Prostate gland (tissue), 2 donors: ENCODE results near the gene HOXA5. TPM values are rescaled to one million over a fixed set of nuclear protein-coding genes. Genes with fewer than 3 reads are reported as not detected.

Source experiments
- DNase-seq: peaks from one replicate; pipeline ENCODE4 v3.0.0-alpha.2; 2019; ENCODE audit warnings: low spot score
- H3K27ac ChIP-seq, 2 donors: fragments of 200-600 bp; sonication (generic); 2 replicates each; pipeline ENCODE4 v1.5.1; 2017 to 2019
- H3K27me3 ChIP-seq: fragments of 200-600 bp; sonication (generic); replicated peaks from 2 replicates; pipeline ENCODE4 v1.5.1; 2019; ENCODE audit not compliant: insufficient read depth
- H3K36me3 ChIP-seq, 2 donors: fragments of 200-600 bp; sonication (generic); 1 replicate in 1 of 2; 2 replicates in 1 of 2; pipeline versions ENCODE4 v1.5.1 to v1.8.1; 2017 to 2019
- H3K4me1 ChIP-seq: fragments of 200-600 bp; sonication (generic); replicated peaks from 2 replicates; pipeline ENCODE4 v1.5.1; 2019
- H3K4me3 ChIP-seq, 2 donors: fragments of 200-600 bp; sonication (generic); 2 replicates each; pipeline ENCODE4 v1.5.1; 2017 to 2019
- H3K9me3 ChIP-seq: fragments of 200-600 bp; sonication (generic); 2 replicates; pipeline ENCODE4 v1.5.1; 2017
- CTCF ChIP-seq, 4 experiments: fragments of 200-600 bp in 2 of 4; fragments of 450-650 bp in 2 of 4; sonication (generic) in 2 of 4; IDR thresholded peaks; 1 replicate in 3 of 4; 2 replicates in 1 of 4; pipeline ENCODE4 v1.5.1; 2016 to 2019; ENCODE audit warnings: antibody characterized with exemption in 4 of 4, mild to moderate bottlenecking in 2 of 4, moderate library complexity in 2 of 4
- POLR2A ChIP-seq: fragments of 450-650 bp; IDR thresholded peaks from one replicate; pipeline ENCODE4 v1.6.1; 2016; ENCODE audit warnings: antibody characterized with exemption, mild to moderate bottlenecking
- POLR2AphosphoS5 ChIP-seq: sonication (generic); formaldehyde crosslinking; IDR thresholded peaks from one replicate; pipeline ENCODE4 v1.6.1; 2017; ENCODE audit warnings: antibody characterized with exemption
- WGBS: methylation state at CpG from one replicate; pipeline ENCODE4 v1.1.5; 2018; 5-methylcytosine and 5-hydroxymethylcytosine counted together
- intact Hi-C: fragments of 100-400 bp; cut with DNase I; formaldehyde crosslinking; loops from one replicate; pipeline ENCODE4 v1.14.2; 2022
- total RNA-seq, 2 donors: library from RNA; depleted of rRNA; stranded (reverse); fragments of >200 nt; gene quantifications; one replicate each; pipeline ENCODE4 v1.1.0, GENCODE V29; 2016

Gene HOXA5
- total RNA-seq, 2 donors from 2014 or later: 3.7 to 12.9 TPM

GRCh38 chr7:27180431-27181420 is 37.2 kb upstream of the HOXA5 start:
- TF ChIP-seq CTCF (IDR thresholded peaks at IDR 0.05) (no peak), POLR2AphosphoS5 (no peak)
- H3K4me3 ChIP-seq: peak overlapping the region; percentile 61 to 80
- intact Hi-C loops: no loop called here
- no peaks in the 10 kb centered on the region for H3K36me3 ChIP-seq
- peak overlapping the region; percentile 96 for H3K27ac ChIP-seq
- H3K4me1 ChIP-seq: no peaks in the 10 kb centered on the region
- WGBS: 57% methylated on average over 12 of the region's 12 CpGs
- no peaks in the 10 kb centered on the region for H3K27me3 ChIP-seq
- no peaks in the 10 kb centered on the region for H3K9me3 ChIP-seq
- no peak for DNase-seq

- intact Hi-C loops: no loop called here
- peak; percentile 88 for DNase-seq
- Histone ChIP-seq H3K4me3 (peak overlapping the region; percentile 61 to 80), H3K9me3 (no peaks in the 10 kb centered on the region), H3K4me1 (no peaks in the 10 kb centered on the region), H3K27me3 (no peaks in the 10 kb centered on the region), H3K27ac (peak overlapping the region; percentile 96), H3K36me3 (no peaks in the 10 kb centered on the region)
- 9% methylated on average over 56 of the region's 56 CpGs for WGBS
- TF ChIP-seq POLR2A (peak; percentile 33), POLR2AphosphoS5 (peak; percentile 47), CTCF (IDR thresholded peaks at IDR 0.05) (peak; percentile 93 to 96 (median 94))
These were observed 36.3 kb upstream of the HOXA5 start for GRCh38 chr7:27179503-27180430.

- Histone ChIP-seq H3K4me3 (peak overlapping the region; percentile 61 to 80), H3K27me3 (no peaks in the 10 kb centered on the region), H3K9me3 (no peaks in the 10 kb centered on the region), H3K36me3 (no peaks in the 10 kb centered on the region), H3K4me1 (no peaks in the 10 kb centered on the region), H3K27ac (peak overlapping the region; percentile 96)
- intact Hi-C loops: no loop called here
- no peak for TF ChIP-seq POLR2A
- no peak for TF ChIP-seq CTCF (IDR thresholded peaks at IDR 0.05)
- TF ChIP-seq POLR2AphosphoS5: no peak
- 14% methylated on average over 14 of the region's 14 CpGs for WGBS
- no peak for DNase-seq
These were observed 35.5 kb upstream of the HOXA5 start for GRCh38 chr7:27179030-27179429.

- no peaks in the 10 kb centered on the region for H3K36me3 ChIP-seq
- 30% methylated on average over 6 of the region's 6 CpGs for WGBS
- H3K4me3 ChIP-seq: peak overlapping the region; percentile 61 to 80
- H3K4me1 ChIP-seq: no peaks in the 10 kb centered on the region
- intact Hi-C loops: no loop called here
- TF ChIP-seq CTCF (IDR thresholded peaks at IDR 0.05) (no peak), POLR2A (no peak)
- H3K9me3 ChIP-seq: no peaks in the 10 kb centered on the region
- no peaks in the 10 kb centered on the region for H3K27me3 ChIP-seq
- no peak for DNase-seq
- H3K27ac ChIP-seq: peak overlapping the region; percentile 96
These were observed 34.9 kb upstream of the HOXA5 start for GRCh38 chr7:27178366-27178765.
